ENCODE results near the gene MVB12B. TPM values are rescaled to one million over a fixed set of nuclear protein-coding genes. Genes with fewer than 3 reads are reported as not detected.

MVB12B gene
- total RNA-seq, 1 experiment from 2014 or later, result 5.7 TPM

DNA sequence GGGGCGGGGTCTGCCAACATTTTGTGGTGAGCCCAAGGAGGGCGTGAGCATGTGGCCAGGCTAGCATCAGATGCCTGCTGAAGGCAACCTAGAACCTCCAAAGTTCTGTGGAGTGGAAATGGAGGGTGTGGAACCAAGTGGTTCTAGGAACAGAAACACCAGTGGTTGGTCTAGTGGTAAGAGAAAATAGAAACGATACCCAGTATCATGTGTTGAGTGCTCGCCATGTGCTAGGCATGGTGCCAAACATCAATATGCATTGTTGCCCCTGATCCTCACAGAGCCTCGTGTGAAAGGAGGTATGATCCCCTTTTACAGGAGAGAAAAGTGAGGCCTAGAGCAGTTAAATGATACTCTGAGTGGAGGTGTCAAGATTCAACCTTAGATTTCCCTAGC lies 31.5 kb upstream of the MVB12B start (continued):
- TF ChIP-seq, protein P1, sequence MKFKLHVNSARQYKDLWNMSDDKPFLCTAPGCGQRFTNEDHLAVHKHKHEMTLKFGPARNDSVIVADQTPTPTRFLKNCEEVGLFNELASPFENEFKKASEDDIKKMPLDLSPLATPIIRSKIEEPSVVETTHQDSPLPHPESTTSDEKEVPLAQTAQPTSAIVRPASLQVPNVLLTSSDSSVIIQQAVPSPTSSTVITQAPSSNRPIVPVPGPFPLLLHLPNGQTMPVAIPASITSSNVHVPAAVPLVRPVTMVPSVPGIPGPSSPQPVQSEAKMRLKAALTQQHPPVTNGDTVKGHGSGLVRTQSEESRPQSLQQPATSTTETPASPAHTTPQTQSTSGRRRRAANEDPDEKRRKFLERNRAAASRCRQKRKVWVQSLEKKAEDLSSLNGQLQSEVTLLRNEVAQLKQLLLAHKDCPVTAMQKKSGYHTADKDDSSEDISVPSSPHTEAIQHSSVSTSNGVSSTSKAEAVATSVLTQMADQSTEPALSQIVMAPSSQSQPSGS (CRISPR knock-in tag; IDR thresholded peaks at IDR 0.05; ENCODE audit: borderline replicate concordance, low read depth), result no peak
- TF ChIP-seq TP53 (CRISPR knock-in tag; IDR thresholded peaks at IDR 0.05), result no peak
- TF ChIP-seq FOXP1 (CRISPR knock-in tag; IDR thresholded peaks at IDR 0.05; ENCODE audit: borderline replicate concordance), result no peak
- TF ChIP-seq, protein P2, sequence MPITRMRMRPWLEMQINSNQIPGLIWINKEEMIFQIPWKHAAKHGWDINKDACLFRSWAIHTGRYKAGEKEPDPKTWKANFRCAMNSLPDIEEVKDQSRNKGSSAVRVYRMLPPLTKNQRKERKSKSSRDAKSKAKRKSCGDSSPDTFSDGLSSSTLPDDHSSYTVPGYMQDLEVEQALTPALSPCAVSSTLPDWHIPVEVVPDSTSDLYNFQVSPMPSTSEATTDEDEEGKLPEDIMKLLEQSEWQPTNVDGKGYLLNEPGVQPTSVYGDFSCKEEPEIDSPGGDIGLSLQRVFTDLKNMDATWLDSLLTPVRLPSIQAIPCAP (CRISPR knock-in tag; IDR thresholded peaks at IDR 0.05), result no peak
- TF ChIP-seq NR2C2 (CRISPR knock-in tag; IDR thresholded peaks at IDR 0.05), result no peak
- TF ChIP-seq, protein P3, sequence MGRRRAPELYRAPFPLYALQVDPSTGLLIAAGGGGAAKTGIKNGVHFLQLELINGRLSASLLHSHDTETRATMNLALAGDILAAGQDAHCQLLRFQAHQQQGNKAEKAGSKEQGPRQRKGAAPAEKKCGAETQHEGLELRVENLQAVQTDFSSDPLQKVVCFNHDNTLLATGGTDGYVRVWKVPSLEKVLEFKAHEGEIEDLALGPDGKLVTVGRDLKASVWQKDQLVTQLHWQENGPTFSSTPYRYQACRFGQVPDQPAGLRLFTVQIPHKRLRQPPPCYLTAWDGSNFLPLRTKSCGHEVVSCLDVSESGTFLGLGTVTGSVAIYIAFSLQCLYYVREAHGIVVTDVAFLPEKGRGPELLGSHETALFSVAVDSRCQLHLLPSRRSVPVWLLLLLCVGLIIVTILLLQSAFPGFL (CRISPR knock-in tag; IDR thresholded peaks at IDR 0.05; ENCODE audit: borderline replicate concordance), result no peak
- no peak for TF ChIP-seq ZNF396 (CRISPR knock-in tag; IDR thresholded peaks at IDR 0.05; ENCODE audit: borderline replicate concordance)

DNA sequence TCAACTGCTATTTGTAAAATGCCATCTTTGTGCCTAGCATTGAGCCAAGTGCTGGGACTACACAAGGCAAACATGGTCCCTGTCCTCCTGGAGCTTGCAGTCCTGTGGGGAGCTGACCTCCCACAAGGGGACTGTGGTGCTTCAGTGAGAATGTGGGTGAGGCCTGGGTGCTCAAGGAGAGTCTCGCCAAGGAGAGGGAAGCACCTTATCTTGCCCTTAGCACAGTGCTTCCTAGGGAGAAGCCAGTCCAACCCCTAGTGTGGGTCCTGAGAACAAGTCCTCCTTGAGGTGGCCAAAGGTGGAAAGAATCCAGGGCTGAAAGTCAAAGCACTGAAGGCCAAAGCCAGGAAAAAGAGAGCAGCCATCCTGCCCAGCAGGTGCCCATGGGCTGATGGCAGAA lies 31.1 kb upstream of the MVB12B start:
- no peaks in the 10 kb centered on the region for H3K27me3 Mint-ChIP-seq (ENCODE audit: low read depth)
- no peak overlapping the region for H3K27ac Mint-ChIP-seq
- H3K36me3 Mint-ChIP-seq, result no peaks in the 10 kb centered on the region
- no peak for ATAC-seq
- no peak overlapping the region for H3K4me3 Mint-ChIP-seq
- H3K4me1 Mint-ChIP-seq, result no peaks in the 10 kb centered on the region
- H3K9me3 Mint-ChIP-seq, result 0 out of 2 replicates have a peak, but pooled peaks cover 4% of the 10 kb centered on the region
- TF ChIP-seq, protein P4, sequence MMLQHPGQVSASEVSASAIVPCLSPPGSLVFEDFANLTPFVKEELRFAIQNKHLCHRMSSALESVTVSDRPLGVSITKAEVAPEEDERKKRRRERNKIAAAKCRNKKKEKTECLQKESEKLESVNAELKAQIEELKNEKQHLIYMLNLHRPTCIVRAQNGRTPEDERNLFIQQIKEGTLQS (CRISPR knock-in tag; conservative IDR thresholded peaks at IDR 0.05), result no peak
- no peak for TF ChIP-seq CREB1 (CRISPR knock-in tag; IDR thresholded peaks at IDR 0.05)
- no peak for TF ChIP-seq HMGA2 (CRISPR knock-in tag; IDR thresholded peaks at IDR 0.05)
- CTCF ChIA-PET, result interaction anchor here (0.9 to 1.0 kb wide), 2 partner anchors 109 to 194 kb away, joined by 3 read pairs; no protein-coding TSS in a partner anchor
- DNase-seq (ENCODE audit: low spot score), result no peak
- POLR2A ChIA-PET, result no interaction called here

DNA sequence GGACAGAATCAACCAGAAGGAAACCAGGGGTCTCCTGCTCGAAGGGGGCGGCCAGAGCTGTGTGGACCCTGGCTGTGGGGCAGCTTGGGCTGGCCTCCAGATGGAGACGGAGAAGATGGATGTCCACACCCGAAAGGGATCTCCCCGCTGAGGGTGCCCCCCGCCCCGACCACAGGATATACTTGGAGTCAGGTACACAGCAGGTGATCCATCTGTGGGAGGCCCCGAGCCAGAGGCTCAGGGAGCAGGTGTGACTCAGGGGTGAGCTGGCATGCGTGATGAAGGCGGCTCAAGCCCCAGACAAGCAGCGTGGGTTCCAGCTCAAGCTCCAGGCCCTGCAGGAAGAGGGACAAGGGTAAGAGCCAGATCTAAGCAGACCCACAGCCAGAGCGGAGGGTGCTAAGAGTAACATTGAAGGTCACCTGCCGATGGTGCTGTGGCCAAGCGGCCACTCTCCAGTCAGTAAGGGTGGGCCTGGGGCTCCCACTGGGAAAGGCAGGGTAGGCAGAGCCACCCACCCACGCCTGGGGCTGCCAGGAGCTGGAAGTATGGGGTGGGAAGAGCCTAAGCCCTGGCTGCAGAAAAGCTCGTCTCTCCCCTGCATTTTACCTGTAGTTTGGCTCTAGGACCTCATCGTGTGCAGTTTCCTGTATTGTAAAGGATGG lies 30.6 kb upstream of the MVB12B start:
- Mint-ChIP-seq H3K4me3 (no peak overlapping the region), H3K9me3 (0 out of 2 replicates have a peak, but pooled peaks cover 4% of the 10 kb centered on the region), H3K36me3 (no peaks in the 10 kb centered on the region), H3K4me1 (no peaks in the 10 kb centered on the region), H3K27me3 (ENCODE audit: low read depth) (no peaks in the 10 kb centered on the region), H3K27ac (no peak overlapping the region)
- ChIA-PET CTCF (interaction anchor here (0.9 to 2.1 kb wide), 4 partner anchors 90 to 194 kb away, joined by 3 to 8 read pairs (median 4); no protein-coding TSS in a partner anchor), POLR2A (no interaction called here)
- DNase-seq (ENCODE audit: low spot score) (no peak), ATAC-seq (no peak)
- TF ChIP-seq SOX15 (CRISPR knock-in tag; IDR thresholded peaks at IDR 0.05) (no peak), ZNF263 (CRISPR knock-in tag; IDR thresholded peaks at IDR 0.05; ENCODE audit: low read depth) (no peak), JAZF1 (CRISPR knock-in tag; IDR thresholded peaks at IDR 0.05) (no peak), RELA (CRISPR knock-in tag; IDR thresholded peaks at IDR 0.05; ENCODE audit: borderline replicate concordance) (no peak), NR3C1 (CRISPR knock-in tag; conservative IDR thresholded peaks at IDR 0.05; ENCODE audit: low read depth) (no peak), ATF1 (CRISPR knock-in tag; IDR thresholded peaks at IDR 0.05) (no peak), ZNF138 (CRISPR knock-in tag; conservative IDR thresholded peaks at IDR 0.05) (no peak), ZNF317 (CRISPR knock-in tag; IDR thresholded peaks at IDR 0.05; ENCODE audit: borderline replicate concordance, low read depth) (no peak), ZNF121 (CRISPR knock-in tag; IDR thresholded peaks at IDR 0.05) (no peak), TEAD1 (CRISPR knock-in tag; IDR thresholded peaks at IDR 0.05) (no peak), FOXP1 (CRISPR knock-in tag; IDR thresholded peaks at IDR 0.05; ENCODE audit: borderline replicate concordance) (no peak), HMGA2 (CRISPR knock-in tag; IDR thresholded peaks at IDR 0.05) (no peak)
- TF ChIP-seq, protein P5, sequence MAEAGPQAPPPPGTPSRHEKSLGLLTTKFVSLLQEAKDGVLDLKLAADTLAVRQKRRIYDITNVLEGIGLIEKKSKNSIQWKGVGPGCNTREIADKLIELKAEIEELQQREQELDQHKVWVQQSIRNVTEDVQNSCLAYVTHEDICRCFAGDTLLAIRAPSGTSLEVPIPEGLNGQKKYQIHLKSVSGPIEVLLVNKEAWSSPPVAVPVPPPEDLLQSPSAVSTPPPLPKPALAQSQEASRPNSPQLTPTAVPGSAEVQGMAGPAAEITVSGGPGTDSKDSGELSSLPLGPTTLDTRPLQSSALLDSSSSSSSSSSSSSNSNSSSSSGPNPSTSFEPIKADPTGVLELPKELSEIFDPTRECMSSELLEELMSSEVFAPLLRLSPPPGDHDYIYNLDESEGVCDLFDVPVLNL (CRISPR knock-in tag; IDR thresholded peaks at IDR 0.05; ENCODE audit: borderline replicate concordance, low read depth), result no peak
- TF ChIP-seq, protein P1 (CRISPR knock-in tag; IDR thresholded peaks at IDR 0.05; ENCODE audit: borderline replicate concordance, low read depth), result no peak

All from WTC11 (cell line).